Body of pancreas (tissue), 4 donors: ENCODE measurements around the gene MAPK8IP3.

Experiments
- CTCF ChIP-seq, 7 experiments: fragments of 450-650 bp in 4 of 7; fragments of 200-600 bp in 3 of 7; sonication (generic) in 3 of 7; IDR thresholded peaks; one replicate each; pipeline ENCODE4 v1.5.1; 2016 to 2019; ENCODE audit warnings: antibody characterized with exemption in 7 of 7
- POLR2A ChIP-seq, 3 donors: fragments of 450-650 bp; IDR thresholded peaks; one replicate each; pipeline ENCODE4 v1.6.1; 2016; ENCODE audit warnings: antibody characterized with exemption in 3 of 3, mild to moderate bottlenecking in 2 of 3

DNA sequence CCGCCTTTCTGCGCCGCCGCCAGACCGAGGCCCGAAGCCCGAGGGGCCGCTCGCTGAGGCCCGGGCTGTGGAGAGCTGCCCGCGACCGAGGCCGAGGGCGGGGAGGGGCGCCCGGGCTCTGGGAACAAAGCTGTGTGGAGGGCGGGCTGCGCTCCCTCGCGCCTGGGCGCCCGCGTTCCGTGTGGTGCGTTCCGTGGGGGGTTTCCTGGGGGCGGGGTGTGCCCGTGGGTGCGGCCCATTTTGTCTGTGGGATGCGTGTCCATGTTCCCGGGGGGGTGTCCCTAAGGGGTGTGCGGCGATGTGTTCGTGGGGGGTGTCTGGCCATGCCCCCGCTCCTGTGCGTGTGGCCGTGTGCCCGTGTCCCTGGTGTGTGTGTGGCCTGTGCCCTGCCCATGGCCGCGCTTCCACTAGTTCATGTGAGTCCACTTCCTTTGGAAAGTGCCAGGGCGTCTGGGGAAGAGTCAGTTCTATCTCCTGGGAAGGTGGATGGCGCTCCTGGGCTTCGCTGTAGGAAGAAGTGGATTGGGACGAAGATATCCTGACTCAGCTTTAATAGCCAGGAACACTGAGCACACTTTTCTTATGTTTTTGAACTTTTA, 27.4 kb upstream of the MAPK8IP3 start:
- TF ChIP-seq POLR2A (IDR thresholded peaks at IDR 0.05), result peak in 1 of 3 donors; percentile 8
- TF ChIP-seq CTCF (IDR thresholded peaks at IDR 0.05), result no peak
